NK-92 (cell line): Measurements from ENCODE around the gene ZNF701.

Source experiments
- DNase-seq: peaks from one replicate; lab custom pipeline; 2025; ENCODE audit not compliant: unreplicated experiment; lab: John Stamatoyannopoulos, UW

Gene ZNF701

GRCh38 chr19:52635786-52636570, 65.9 kb downstream of the ZNF701 start:
- DNase-seq: no peak
